Esophagus muscularis mucosa (tissue), 4 donors: ENCODE data around the gene BDKRB2. TPM values are rescaled to one million over a fixed set of nuclear protein-coding genes. Genes with fewer than 3 reads are reported as not detected.

Experiments
- DNase-seq: peaks from one replicate; pipeline ENCODE4 v3.0.0-alpha.2; 2017; ENCODE audit errors: extremely low spot score
- H3K27ac ChIP-seq, 4 donors: fragments of 200-600 bp; sonication (generic); replicated peaks in 1 of 4; 1 replicate in 3 of 4; 2 replicates in 1 of 4; pipeline ENCODE4 v1.5.1; 2016 to 2019; ENCODE audit warnings: mild to moderate bottlenecking in 1 of 4
- H3K27me3 ChIP-seq, 4 donors: fragments of 200-600 bp; sonication (generic); one replicate each; pipeline versions ENCODE4 v1.5.1 to v1.6.0; 2016 to 2019
- H3K36me3 ChIP-seq, 4 donors: fragments of 200-600 bp; sonication (generic); one replicate each; pipeline ENCODE4 v1.5.1; 2016 to 2019
- H3K4me1 ChIP-seq, 4 donors: fragments of 200-600 bp; sonication (generic); one replicate each; pipeline ENCODE4 v1.5.1; 2016 to 2019
- H3K4me3 ChIP-seq, 4 donors: fragments of 200-600 bp; sonication (generic); 1 replicate in 2 of 4; 2 replicates in 2 of 4; pipeline ENCODE4 v1.5.1; 2016 to 2019; ENCODE audit warnings: mild to moderate bottlenecking in 4 of 4, moderate library complexity in 1 of 4
- H3K9me3 ChIP-seq, 4 donors: fragments of 200-600 bp; sonication (generic); 1 replicate in 3 of 4; 2 replicates in 1 of 4; pipeline ENCODE4 v1.5.1; 2016 to 2019
- CTCF ChIP-seq, 3 experiments: fragments of 200-600 bp in 2 of 3; fragments of 450-650 bp in 1 of 3; sonication (generic) in 2 of 3; IDR thresholded peaks; one replicate each; pipeline ENCODE4 v1.5.1; 2017 to 2019; ENCODE audit warnings: antibody characterized with exemption in 3 of 3, mild to moderate bottlenecking in 2 of 3, moderate library complexity in 1 of 3
- EP300 ChIP-seq: sonication (generic); formaldehyde crosslinking; IDR thresholded peaks from one replicate; pipeline ENCODE4 v1.6.1; 2017; ENCODE audit warnings: antibody characterized with exemption
- POLR2A ChIP-seq: fragments of 450-650 bp; IDR thresholded peaks from one replicate; pipeline ENCODE4 v1.6.1; 2017; ENCODE audit warnings: antibody characterized with exemption, moderate library complexity, mild to moderate bottlenecking, low read depth
- POLR2AphosphoS5 ChIP-seq, 2 donors: sonication (generic); formaldehyde crosslinking; IDR thresholded peaks; one replicate each; pipeline ENCODE4 v1.6.1; 2017; ENCODE audit warnings: antibody characterized with exemption in 2 of 2
- WGBS: methylation state at CpG from one replicate; pipeline ENCODE4 v1.1.5; 2018; 5-methylcytosine and 5-hydroxymethylcytosine counted together
- intact Hi-C: fragments of 100-400 bp; cut with DNase I; formaldehyde crosslinking; loops from one replicate; pipeline ENCODE4 v1.15.1; 2023
- total RNA-seq, 4 donors: library from RNA; depleted of rRNA; stranded (reverse); fragments of >200 nt; gene quantifications; one replicate each; pipeline versions ENCODE4 v1.1.0 to v1.2.1, GENCODE V29; 2016

BDKRB2 gene
- total RNA-seq, 4 donors from 2014 or later = 5.8 to 16.1 (median 10.0) TPM

GRCh38 chr14:96197163-96197852 lies 7.3 kb upstream of the BDKRB2 start:
- peaks cover 0 to 3% (median 0%) of the 10 kb centered on the region in 4 donors for H3K27me3 ChIP-seq
- H3K4me1 ChIP-seq = peaks cover 0 to 57% (median 39%) of the 10 kb centered on the region in 4 donors
- no peaks in the 10 kb centered on the region for H3K9me3 ChIP-seq
- no peak for DNase-seq
- intact Hi-C loops = no loop called here
- no peak overlapping the region for H3K4me3 ChIP-seq
- TF ChIP-seq POLR2A (no peak), POLR2AphosphoS5 (IDR thresholded peaks at IDR 0.05) (no peak), CTCF (IDR thresholded peaks at IDR 0.05) (no peak), EP300 (no peak)
- H3K36me3 ChIP-seq = no peaks in the 10 kb centered on the region
- H3K27ac ChIP-seq = peak overlapping the region; percentile 64 to 79 (median 70)
- WGBS = 89% methylated on average over 19 of the region's 20 CpGs

GRCh38 chr14:96197969-96198368 lies 6.7 kb upstream of the BDKRB2 start:
- no peak for DNase-seq
- Histone ChIP-seq H3K4me3 (peak overlapping the region in 1 of 4 donors; percentile 13), H3K27ac (peak overlapping the region; percentile 64 to 79 (median 70)), H3K9me3 (no peaks in the 10 kb centered on the region), H3K4me1 (peaks cover 0 to 55% (median 36%) of the 10 kb centered on the region in 4 donors), H3K27me3 (peaks cover 0 to 3% (median 0%) of the 10 kb centered on the region in 4 donors), H3K36me3 (no peaks in the 10 kb centered on the region)
- intact Hi-C loops = no loop called here
- TF ChIP-seq POLR2A (no peak), POLR2AphosphoS5 (IDR thresholded peaks at IDR 0.05) (peak in 1 of 2 donors; percentile 26)
- WGBS = 45% methylated on average over 9 of the region's 11 CpGs

- no peaks in the 10 kb centered on the region for H3K36me3 ChIP-seq
- WGBS = 37% methylated on average over 9 of the region's 9 CpGs
- peaks cover 0 to under 1% (median 0%) of the 10 kb centered on the region in 4 donors for H3K27me3 ChIP-seq
- TF ChIP-seq EP300 (no peak), CTCF (IDR thresholded peaks at IDR 0.05) (no peak), POLR2AphosphoS5 (IDR thresholded peaks at IDR 0.05) (no peak), POLR2A (no peak)
- intact Hi-C loops = no loop called here
- no peaks in the 10 kb centered on the region for H3K9me3 ChIP-seq
- no peak for DNase-seq
- H3K4me1 ChIP-seq = peaks cover 0 to 50% (median 35%) of the 10 kb centered on the region in 4 donors
- peak overlapping the region; percentile 64 to 79 (median 70) for H3K27ac ChIP-seq
- H3K4me3 ChIP-seq = peak overlapping the region in 3 of 4 donors; percentile 13 to 36 (median 13)
Observed at GRCh38 chr14:96198430-96199130, 6.1 kb upstream of the BDKRB2 start.

GRCh38 chr14:96201157-96201556 lies 3.5 kb upstream of the BDKRB2 start:
- Histone ChIP-seq H3K4me3 (no peak overlapping the region), H3K9me3 (no peaks in the 10 kb centered on the region), H3K27ac (no peak overlapping the region), H3K4me1 (peaks cover 14 to 58% (median 53%) of the 10 kb centered on the region in 4 donors), H3K27me3 (no peaks in the 10 kb centered on the region), H3K36me3 (no peaks in the 10 kb centered on the region)
- WGBS = 96% methylated on average over 8 of the region's 8 CpGs
- DNase-seq = no peak
- intact Hi-C loops = loop anchor here (10.0 kb wide), 1 partner anchor 96 kb away; no protein-coding TSS in a partner anchor
- no peak for TF ChIP-seq POLR2A
- TF ChIP-seq CTCF (IDR thresholded peaks at IDR 0.05) = no peak
- no peak for TF ChIP-seq EP300
- no peak for TF ChIP-seq POLR2AphosphoS5 (IDR thresholded peaks at IDR 0.05)

GRCh38 chr14:96201965-96202364 lies 2.7 kb upstream of the BDKRB2 start:
- no peaks in the 10 kb centered on the region for H3K9me3 ChIP-seq
- no peak for TF ChIP-seq CTCF (IDR thresholded peaks at IDR 0.05)
- TF ChIP-seq EP300 = no peak
- no peak for TF ChIP-seq POLR2A
- no peak for TF ChIP-seq POLR2AphosphoS5 (IDR thresholded peaks at IDR 0.05)
- H3K27ac ChIP-seq = no peak overlapping the region
- 84% methylated on average over 6 of the region's 10 CpGs for WGBS
- H3K27me3 ChIP-seq = no peaks in the 10 kb centered on the region
- peaks cover 14 to 66% (median 60%) of the 10 kb centered on the region in 4 donors for H3K4me1 ChIP-seq
- intact Hi-C loops = loop anchor here (10.0 kb wide), 1 partner anchor 97 kb away; no protein-coding TSS in a partner anchor
- no peak for DNase-seq
- no peak overlapping the region for H3K4me3 ChIP-seq
- no peaks in the 10 kb centered on the region for H3K36me3 ChIP-seq
